SK-N-SH (cell line): Measurements from ENCODE around the gene GATB. TPM values are rescaled to one million over a fixed set of nuclear protein-coding genes. Genes with fewer than 3 reads are reported as not detected.
"Not testable (repeated sequence)": the region's sequence is repeated elsewhere in the genome, so short reads cannot be mapped to it uniquely, and the experiment has no call there.

ENCODE experiments used
- CTCF ChIA-PET: fragments of 300-600, 350-600 bp; formaldehyde crosslinking; extraction: SDS; loops from one replicate; lab custom pipeline; 2021; lab: Yijun Ruan, JAX
- POLR2A ChIA-PET: fragments of 350-600 bp; sonication (Branson Sonifier 250); formaldehyde crosslinking; extraction: SDS; loops from one replicate; lab custom pipeline; 2020; ENCODE audit warnings: antibody characterized with exemption, inconsistent platforms; lab: Yijun Ruan, JAX
- DNase-seq: peaks from one replicate; pipeline ENCODE4 v3.0.0; 2012
- H2AFZ ChIP-seq: fragments of 200-600 bp; sonication (generic); 2 replicates; pipeline ENCODE4 v1.8.1; 2016; ENCODE audit warnings: antibody characterized with exemption, mild to moderate bottlenecking, low read depth
- H3F3A ChIP-seq: fragments of 200-600 bp; sonication (generic); replicated peaks from 2 replicates; pipeline ENCODE3; 2016; ENCODE audit warnings: antibody characterized with exemption, mild to moderate bottlenecking; ENCODE audit not compliant: insufficient read depth
- H3K27ac ChIP-seq, 2 experiments: fragments of 200-500 bp in 1 of 2; fragments of 200-600 bp in 1 of 2; sonication (Bioruptor generic) in 1 of 2; sonication (generic), shearing (Covaris generic) in 1 of 2; 2 replicates each; pipeline versions ENCODE4 v1.5.1 to v1.6.1; 2014 to 2016; ENCODE audit warnings: low read depth in 2 of 2, inconsistent platforms in 1 of 2, low read length in 1 of 2, mild to moderate bottlenecking in 1 of 2, mixed read lengths in 1 of 2
- H3K27me3 ChIP-seq: fragments of 200-600 bp; sonication (generic), shearing (Covaris generic); 2 replicates; pipeline ENCODE4 v1.6.1; 2016; ENCODE audit warnings: mixed run types; ENCODE audit not compliant: insufficient read depth
- H3K36me3 ChIP-seq, 2 experiments: fragments of 200-500 bp in 1 of 2; fragments of 200-600 bp in 1 of 2; sonication (Bioruptor generic) in 1 of 2; sonication (generic) in 1 of 2; replicated peaks in 1 of 2; 2 replicates each; pipeline versions ENCODE3 to v1.5.1; 2014 to 2016; ENCODE audit warnings: low read length in 1 of 2, mild to moderate bottlenecking in 1 of 2; ENCODE audit not compliant: insufficient read depth in 2 of 2, control insufficient read depth in 1 of 2
- H3K4me1 ChIP-seq, 2 experiments: fragments of 200-500 bp in 1 of 2; fragments of 200-600 bp in 1 of 2; sonication (Bioruptor generic) in 1 of 2; sonication (generic), shearing (Covaris generic) in 1 of 2; 2 replicates each; pipeline versions ENCODE4 v1.5.1 to v1.6.1; 2014 to 2016; ENCODE audit warnings: low read depth in 1 of 2, low read length in 1 of 2, mixed run types in 1 of 2; ENCODE audit not compliant: insufficient read depth in 2 of 2, control insufficient read depth in 1 of 2
- H3K4me2 ChIP-seq: fragments of 200-600 bp; sonication (generic), shearing (Covaris generic); 2 replicates; pipeline ENCODE4 v1.6.1; 2017; ENCODE audit warnings: mixed run types
- H3K4me3 ChIP-seq, 2 experiments: fragments of 200-500 bp in 1 of 2; fragments of 200-600 bp in 1 of 2; sonication (Bioruptor generic) in 1 of 2; sonication (generic), shearing (Covaris generic) in 1 of 2; 2 replicates each; pipeline versions ENCODE4 v1.5.1 to v1.8.1; 2014 to 2016; ENCODE audit warnings: low read depth in 2 of 2, inconsistent platforms in 1 of 2, low read length in 1 of 2, mild to moderate bottlenecking in 1 of 2, mixed read lengths in 1 of 2, moderate library complexity in 1 of 2
- H3K79me2 ChIP-seq: fragments of 200-600 bp; sonication (generic); 2 replicates; pipeline ENCODE4 v1.8.1; 2017; ENCODE audit warnings: mild to moderate bottlenecking; ENCODE audit not compliant: insufficient read depth
- H3K9ac ChIP-seq: fragments of 200-600 bp; sonication (generic); 2 replicates; pipeline ENCODE4 v1.6.1; 2017; ENCODE audit warnings: mixed run types
- H3K9me2 ChIP-seq: fragments of 200-600 bp; sonication (generic); 2 replicates; pipeline ENCODE4 v1.6.1; 2017; ENCODE audit warnings: mixed run types
- H3K9me3 ChIP-seq: fragments of 200-600 bp; sonication (generic); 2 replicates; pipeline ENCODE4 v1.6.1; 2017; ENCODE audit warnings: mixed run types, mild to moderate bottlenecking, moderate library complexity
- H4K20me1 ChIP-seq: fragments of 200-600 bp; sonication (generic); 2 replicates; pipeline ENCODE4 v1.6.1; 2017; ENCODE audit warnings: mild to moderate bottlenecking, mixed run types; ENCODE audit not compliant: insufficient read depth
- CTCF ChIP-seq: fragments of 200-600 bp; sonication (generic); IDR thresholded peaks from 2 replicates; pipeline ENCODE4 v1.6.1; 2017; ENCODE audit warnings: antibody characterized with exemption, mild to moderate bottlenecking, moderate library complexity
- FOXJ3 ChIP-seq: sonication (generic); formaldehyde crosslinking; IDR thresholded peaks from 2 replicates; pipeline ENCODE4 v1.5.1; 2020; ENCODE audit warnings: mild to moderate bottlenecking, missing genetic modification reagents
- GABPA ChIP-seq: IDR thresholded peaks from 2 replicates; pipeline ENCODE4 v1.4.0; 2012; ENCODE audit warnings: low read depth, mild to moderate bottlenecking
- MEF2A ChIP-seq: IDR thresholded peaks from 2 replicates; pipeline ENCODE4 v1.4.0; 2012; ENCODE audit warnings: low read depth, borderline replicate concordance
- REST ChIP-seq: IDR thresholded peaks from 2 replicates; pipeline ENCODE4 v1.6.1; 2012; ENCODE audit warnings: mild to moderate bottlenecking, low read depth, low read length, moderate library complexity
- ZBTB33 ChIP-seq: IDR thresholded peaks from 2 replicates; pipeline ENCODE4 v1.4.0; 2012; ENCODE audit warnings: low read depth, borderline replicate concordance
- WGBS: methylation state at CpG from one replicate; pipeline ENCODE4 v1.1.6; 2017; ENCODE audit warnings: low lambda C conversion rate; 5-methylcytosine and 5-hydroxymethylcytosine counted together
- polyA plus RNA-seq, 3 experiments: library from polyadenylated mRNA; depleted of rRNA; stranded (reverse); fragments of >200 nt; gene quantifications; 2 replicates each; pipeline ENCODE4 v1.2.3, GENCODE V29; 2012

The GATB gene
- polyA plus RNA-seq, 1 of the 3 experiments (the other 2 are of a cell fraction), result 28.1 TPM

GRCh38 chr4:151743128-151743854, 17.5 kb downstream of the GATB start:
- Histone ChIP-seq H3K4me3 (no peak overlapping the region), H3K9me2 (no peaks in the 10 kb centered on the region), H3K9me3 (no peaks in the 10 kb centered on the region), H3K4me2 (no peak overlapping the region), H3K9ac (no peak overlapping the region), H3K4me1 (peaks cover 4 to 19% of the 10 kb centered on the region in 2 experiments), H3K36me3 (peaks cover 0 to 5% of the 10 kb centered on the region in 2 experiments), H3K79me2 (peaks cover 7% of the 10 kb centered on the region), H3K27ac (peak overlapping the region in 1 of 2 experiments; percentile 78; a peak in 1 of 4 replicates), H3F3A (peaks cover 12% of the 10 kb centered on the region), H3K27me3 (no peaks in the 10 kb centered on the region), H2AFZ (no peak overlapping the region), H4K20me1 (no peaks in the 10 kb centered on the region)
- DNase-seq, result no peak
- ChIA-PET POLR2A (no interaction called here), CTCF (interaction anchor here (0.6 to 1.6 kb wide), 2 partner anchors 48 to 950 kb away, joined by 3 read pairs; no protein-coding TSS in a partner anchor)
- TF ChIP-seq GABPA, result no peak
- no peak for TF ChIP-seq FOXJ3
- 93% methylated on average over 3 of the region's 3 CpGs for WGBS

GRCh38 chr4:151738720-151739517, 21.9 kb downstream of the GATB start:
- H3K79me2 ChIP-seq, result peaks cover 7% of the 10 kb centered on the region; the same call in 1 of the 2 replicates
- H3F3A ChIP-seq, result no peaks in the 10 kb centered on the region
- no peak for DNase-seq
- H3K9me2 ChIP-seq, result no peaks in the 10 kb centered on the region
- no peak overlapping the region for H3K4me2 ChIP-seq
- H3K9me3 ChIP-seq, result no peaks in the 10 kb centered on the region; the same call in 1 of the 2 replicates
- H3K4me3 ChIP-seq, result no peak overlapping the region
- H3K36me3 ChIP-seq, result peaks cover 5 to 7% of the 10 kb centered on the region in 2 experiments
- TF ChIP-seq REST (no peak), FOXJ3 (no peak), MEF2A (no peak), CTCF (no peak), ZBTB33 (no peak)
- H3K4me1 ChIP-seq, result 0 out of 4 replicates have a peak, but pooled peaks cover 0 to 3% of the 10 kb centered on the region in 2 experiments
- no peaks in the 10 kb centered on the region for H3K27me3 ChIP-seq
- H2AFZ ChIP-seq, result no peak overlapping the region
- H4K20me1 ChIP-seq, result no peaks in the 10 kb centered on the region
- WGBS, result 92% methylated on average over 8 of the region's 8 CpGs
- no peak overlapping the region for H3K27ac ChIP-seq
- ChIA-PET POLR2A (no interaction called here), CTCF (interaction anchor here (0.6 to 1.6 kb wide), 2 partner anchors 17 to 608 kb away, joined by 3 to 6 read pairs; no protein-coding TSS in a partner anchor)
- no peak overlapping the region for H3K9ac ChIP-seq

GRCh38 chr4:151736852-151737251, 24.0 kb downstream of the GATB start:
- H3K9me3 ChIP-seq, H2AFZ ChIP-seq, H4K20me1 ChIP-seq, H3K27ac ChIP-seq, H3K4me2 ChIP-seq, H3K79me2 ChIP-seq, H3K36me3 ChIP-seq, CTCF ChIA-PET, H3K9me2 ChIP-seq, H3K4me3 ChIP-seq, H3K4me1 ChIP-seq, H3K9ac ChIP-seq, DNase-seq, H3K27me3 ChIP-seq, POLR2A ChIA-PET, H3F3A ChIP-seq: not testable (repeated sequence)
- WGBS, result 98% methylated on average over 2 of the region's 2 CpGs
